ENCODE data around the gene HOXB7. TPM values are rescaled to one million over a fixed set of nuclear protein-coding genes. Genes with fewer than 3 reads are reported as not detected.

HOXB7 gene
- total RNA-seq, 1 experiment from 2014 or later, result not detected

GRCh38 chr17:48588074-48588415 lies 22.8 kb downstream of the HOXB7 start:
- Histone ChIP-seq H2BK120ac (ENCODE audit: low read depth, low read length, poor library complexity, severe bottlenecking) (no peak overlapping the region), H3K79me1 (ENCODE audit: insufficient read depth, low read depth, low read length, poor library complexity, severe bottlenecking) (no peaks in the 10 kb centered on the region), H3T11ph (ENCODE audit: low read length) (no peak overlapping the region), H4K20me1 (ENCODE audit: control insufficient read depth, insufficient read depth, insufficient read length) (no peaks in the 10 kb centered on the region), H3K14ac (ENCODE audit: insufficient read depth, low read length) (no peak overlapping the region), H2BK12ac (ENCODE audit: insufficient read length, low read depth, low read length) (no peak overlapping the region), H3K56ac (ENCODE audit: insufficient read length, low read depth, low read length) (no peak overlapping the region), H4K8ac (replicated peaks; ENCODE audit: insufficient read length, low read depth, low read length) (no peak overlapping the region), H3K18ac (ENCODE audit: insufficient read length, low read depth, low read length) (no peak overlapping the region), H2BK20ac (ENCODE audit: low read depth, low read length, poor library complexity, severe bottlenecking) (no peak overlapping the region), H3K23me2 (ENCODE audit: insufficient read length, low read depth, low read length, poor library complexity, severe bottlenecking) (peaks cover 3% of the 10 kb centered on the region), H3K4me1 (ENCODE audit: insufficient read depth, low read length) (no peaks in the 10 kb centered on the region), H3K27ac (ENCODE audit: insufficient read length, low read depth, low read length) (no peak overlapping the region), H4K91ac (ENCODE audit: insufficient read length, low read depth, low read length) (no peak overlapping the region), H3K79me2 (ENCODE audit: insufficient read depth, low read length) (no peaks in the 10 kb centered on the region), H3K23ac (ENCODE audit: insufficient read length, low read depth, low read length) (no peak overlapping the region), H2BK15ac (ENCODE audit: low read depth, low read length) (no peak overlapping the region), H2AFZ (ENCODE audit: low read length) (no peak overlapping the region), H2AK5ac (ENCODE audit: insufficient read length, low read length) (no peak overlapping the region), H3K9me3 (ENCODE audit: control insufficient read depth, low read depth, low read length) (no peaks in the 10 kb centered on the region), H3K27me3 (ENCODE audit: insufficient read depth, low read length) (peaks cover 100% of the 10 kb centered on the region), H3K4ac (ENCODE audit: low read depth, low read length) (no peak overlapping the region), H2BK5ac (ENCODE audit: insufficient read length, low read length) (no peak overlapping the region), H3K9ac (ENCODE audit: extremely low read depth, insufficient read length, low read length) (no peak overlapping the region), H4K5ac (ENCODE audit: insufficient read length, low read depth, low read length) (no peak overlapping the region), H3K4me2 (ENCODE audit: insufficient read depth, insufficient read length, low read length) (no peak overlapping the region)
- Mint-ChIP-seq H3K4me1 (peaks cover 13 to 27% of the 10 kb centered on the region in 2 experiments), H3K36me3 (ENCODE audit: insufficient read depth in 1 of 3, low read depth in 3 of 3) (no peaks in the 10 kb centered on the region; a peak in 1 of 7 replicates), H3K27ac (no peak overlapping the region), H3K27me3 (ENCODE audit: low read depth) (peaks cover 100% of the 10 kb centered on the region), H3K4me3 (no peak overlapping the region), H3K9me3 (peaks cover 7 to 14% of the 10 kb centered on the region in 2 experiments; a peak in 3 of 5 replicates)
- no CpG with 5 or more reads among the region's 2 CpGs for WGBS (ENCODE audit: extremely low coverage, insufficient read length, low lambda C conversion rate)
- no peak for DNase-seq
- TF ChIP-seq CTCF (conservative IDR thresholded peaks at IDR 0.05), result no peak

All from H9 (cell line).